ENCODE measurements around the gene GPER1.
"Not testable (repeated sequence)": the region's sequence is repeated elsewhere in the genome, so short reads cannot be mapped to it uniquely, and the experiment has no call there.

GPER1 gene

GRCh38 chr7:1087952-1088920 is at the start of gene GPER1:
Gene GPER1 (plus strand): TSS chr7:1088113. CDS start chr7:1091729, 3,616 bp downstream.
- DNase-seq (ENCODE audit: low read depth): no peak

- DNase-seq (ENCODE audit: low read depth): not testable (repeated sequence)
Observed at GRCh38 chr7:1040233-1040632, 47.7 kb upstream of the GPER1 start.

- DNase-seq (ENCODE audit: low read depth): no peak
Observed at GRCh38 chr7:1040790-1041189, 47.1 kb upstream of the GPER1 start.

- peak; percentile 30 for DNase-seq (ENCODE audit: low read depth)
Observed at GRCh38 chr7:1041551-1042491, 46.1 kb upstream of the GPER1 start.

- DNase-seq (ENCODE audit: low read depth): peak; percentile 42
Observed at GRCh38 chr7:1042492-1042833, 45.5 kb upstream of the GPER1 start.

GRCh38 chr7:1043552-1044188 is 44.2 kb upstream of the GPER1 start:
- no peak for DNase-seq (ENCODE audit: low read depth)

GRCh38 chr7:1044189-1045068 is 43.5 kb upstream of the GPER1 start, which contains the start of gene GPR146:
Gene GPR146 (plus strand): TSS chr7:1044546. CDS start chr7:1057516, 12,970 bp downstream.
- peak; percentile 84 for DNase-seq (ENCODE audit: low read depth)

GRCh38 chr7:1045069-1046063 is 42.5 kb upstream of the GPER1 start:
- DNase-seq (ENCODE audit: low read depth): no peak

GRCh38 chr7:1046722-1047679 is 40.9 kb upstream of the GPER1 start:
- DNase-seq (ENCODE audit: low read depth): no peak

GRCh38 chr7:1049006-1049741 is 38.7 kb upstream of the GPER1 start:
- no peak for DNase-seq (ENCODE audit: low read depth)

- no peak for DNase-seq (ENCODE audit: low read depth)
Observed at GRCh38 chr7:1049801-1050200, 38.1 kb upstream of the GPER1 start.

- DNase-seq (ENCODE audit: low read depth): no peak
Observed at GRCh38 chr7:1050254-1050906, 37.5 kb upstream of the GPER1 start.

GRCh38 chr7:1050956-1051690 is 36.8 kb upstream of the GPER1 start:
- no peak for DNase-seq (ENCODE audit: low read depth)

GRCh38 chr7:1052031-1052818 is 35.7 kb upstream of the GPER1 start:
- DNase-seq (ENCODE audit: low read depth): no peak

- no peak for DNase-seq (ENCODE audit: low read depth)
Observed at GRCh38 chr7:1053002-1053411, 34.9 kb upstream of the GPER1 start.
